ENCODE results near the gene STAB2.

STAB2 gene

DNA sequence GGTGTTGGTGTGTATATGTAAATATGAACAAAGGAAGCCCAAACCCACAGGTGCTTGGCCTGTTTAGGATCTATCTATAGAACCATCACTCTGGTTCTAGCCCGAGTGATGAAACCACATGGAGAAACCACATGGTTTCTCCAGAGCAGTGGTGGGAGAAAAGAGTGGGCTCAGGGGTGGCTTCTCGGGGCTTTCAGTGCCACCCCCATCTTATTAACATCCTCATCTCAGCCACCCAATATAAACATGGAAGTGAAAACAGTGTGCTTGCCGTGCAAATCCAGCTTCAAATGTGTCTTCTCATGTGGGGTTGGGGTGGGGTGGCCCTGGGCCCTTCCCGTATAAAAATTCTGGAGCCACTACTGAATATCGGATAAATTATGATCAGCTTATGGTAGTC, 109.0 kb downstream of the STAB2 start:
- no peak for DNase-seq

DNA sequence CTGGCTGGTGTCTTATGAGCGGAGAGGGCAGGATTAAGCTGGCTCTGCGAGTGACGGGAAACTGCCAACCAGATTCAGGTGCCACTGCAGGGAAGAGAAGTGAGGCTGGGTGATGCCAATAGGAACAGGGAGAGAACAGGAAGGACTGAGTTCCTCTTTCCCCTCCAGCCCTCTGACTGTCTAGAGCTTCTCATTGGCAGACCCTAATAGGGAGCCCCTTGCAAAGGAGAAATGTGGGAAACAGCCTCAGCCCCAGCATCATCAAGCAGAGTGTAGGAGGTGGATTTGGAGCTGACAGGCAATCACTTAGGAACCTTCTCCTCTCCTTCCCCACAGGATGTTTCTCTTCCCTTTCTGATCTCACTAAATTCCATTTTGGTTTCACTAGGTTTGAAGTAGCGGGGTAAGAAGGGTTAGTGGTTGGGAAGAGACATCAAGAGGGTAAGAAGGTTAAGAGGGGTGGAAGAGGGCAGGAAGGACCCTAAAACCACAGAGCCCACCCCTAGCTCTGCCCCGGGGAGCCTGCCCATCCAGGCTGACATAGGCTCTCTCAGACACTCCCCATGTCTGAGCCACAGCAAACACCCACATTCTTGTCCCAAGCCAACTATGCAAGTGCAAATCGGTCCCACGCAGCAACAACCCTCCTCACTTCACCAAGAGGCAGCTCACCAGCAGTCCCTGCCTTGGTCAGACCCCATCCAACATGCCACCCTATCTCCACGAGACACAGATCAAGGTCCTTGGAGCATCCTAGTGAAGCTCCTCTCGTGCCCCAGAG, 111.1 kb downstream of the STAB2 start:
- no peak for DNase-seq

DNA sequence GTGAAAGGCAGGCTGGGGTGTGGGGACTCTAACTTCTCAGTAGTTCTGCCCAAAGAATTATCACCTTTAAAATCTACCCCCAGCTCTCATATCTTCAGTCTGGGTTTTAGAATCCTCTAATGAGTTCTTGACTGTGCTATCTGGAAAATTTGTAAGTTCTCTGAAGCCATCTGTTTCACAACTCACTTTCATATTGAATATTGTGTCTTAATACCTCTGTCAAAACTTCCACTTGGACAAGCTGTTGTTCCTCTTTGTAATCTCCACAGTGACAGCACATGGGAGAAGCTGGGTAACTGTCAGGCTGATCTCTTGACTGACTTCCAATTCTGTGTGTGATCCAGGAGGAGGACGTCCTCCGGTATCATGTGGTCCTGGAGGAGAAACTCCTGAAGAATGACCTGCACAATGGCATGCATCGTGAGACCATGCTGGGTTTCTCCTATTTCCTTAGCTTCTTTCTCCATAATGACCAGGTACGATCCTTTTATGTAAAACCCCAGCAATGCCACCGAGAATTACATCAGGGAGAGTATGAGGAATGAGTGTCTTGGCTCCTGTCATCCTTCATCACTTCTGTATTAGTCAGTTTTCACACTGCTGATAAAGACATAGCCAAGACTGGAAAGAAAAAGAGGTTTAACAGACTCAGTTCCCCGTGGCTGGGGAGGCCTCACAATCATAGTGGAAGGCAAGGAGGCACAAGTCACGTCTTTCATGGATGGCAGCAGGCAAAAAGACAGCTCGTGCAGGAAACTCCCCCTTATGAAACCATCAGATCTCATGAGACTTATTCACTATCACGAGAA, 111.9 kb downstream of the STAB2 start:
- DNase-seq: no peak

DNA sequence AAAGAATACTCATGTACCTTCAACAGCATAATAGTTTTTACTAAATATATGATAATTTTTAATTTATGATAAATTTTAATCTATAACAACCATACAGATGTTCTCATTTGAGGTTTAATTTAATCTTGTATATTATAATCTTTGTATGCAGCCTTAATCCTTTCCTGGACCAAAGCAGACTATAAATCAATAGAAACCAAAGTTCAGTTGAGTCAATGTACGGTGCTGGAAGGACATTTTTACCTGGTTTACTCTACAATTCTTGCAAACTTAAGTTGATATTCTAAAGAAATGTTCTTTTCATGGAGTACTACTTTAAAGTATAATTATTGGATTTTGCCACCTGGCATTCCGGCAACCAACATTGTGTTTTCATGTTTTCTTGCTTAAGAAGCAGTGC, 118.0 kb downstream of the STAB2 start:
- DNase-seq: no peak

DNA sequence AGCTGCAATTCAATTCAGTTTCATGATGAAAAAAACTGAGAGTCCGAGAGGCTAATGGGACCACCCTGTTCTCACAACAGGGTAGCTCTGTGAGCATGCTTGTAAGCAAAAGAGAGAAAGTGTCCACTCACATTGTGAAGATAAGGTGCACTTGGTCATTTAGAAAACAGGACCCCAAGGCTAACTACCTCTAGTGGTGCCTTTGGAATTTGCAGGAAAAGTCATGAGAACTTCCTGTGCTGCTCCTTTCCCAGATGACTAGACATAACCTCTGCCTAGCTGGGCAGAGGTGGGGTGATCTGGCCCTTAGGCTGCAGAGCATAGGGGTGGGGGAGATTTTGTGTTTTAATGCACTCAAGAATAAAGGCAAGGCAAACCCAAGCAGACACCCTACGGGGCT, 118.9 kb downstream of the STAB2 start:
- no peak for DNase-seq

DNA sequence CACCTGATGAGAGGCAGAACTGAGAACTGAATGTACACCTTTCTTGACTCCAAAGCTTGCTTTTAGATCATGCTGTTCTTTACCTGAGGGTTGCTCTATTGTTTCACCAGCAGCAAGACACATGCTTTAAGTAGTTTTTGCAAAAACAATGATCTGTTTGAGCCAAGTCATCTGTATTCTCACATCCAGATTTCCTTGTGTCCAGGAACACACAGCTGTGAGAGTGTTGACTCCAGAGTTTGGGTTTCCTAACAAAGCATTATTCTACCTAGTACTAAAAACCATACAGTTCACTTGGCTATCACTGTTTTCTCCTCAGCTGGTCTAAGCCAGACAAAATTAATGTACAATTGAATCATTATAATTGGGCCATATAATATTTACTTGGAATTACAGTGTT, 120.4 kb downstream of the STAB2 start:
- DNase-seq: no peak

DNA sequence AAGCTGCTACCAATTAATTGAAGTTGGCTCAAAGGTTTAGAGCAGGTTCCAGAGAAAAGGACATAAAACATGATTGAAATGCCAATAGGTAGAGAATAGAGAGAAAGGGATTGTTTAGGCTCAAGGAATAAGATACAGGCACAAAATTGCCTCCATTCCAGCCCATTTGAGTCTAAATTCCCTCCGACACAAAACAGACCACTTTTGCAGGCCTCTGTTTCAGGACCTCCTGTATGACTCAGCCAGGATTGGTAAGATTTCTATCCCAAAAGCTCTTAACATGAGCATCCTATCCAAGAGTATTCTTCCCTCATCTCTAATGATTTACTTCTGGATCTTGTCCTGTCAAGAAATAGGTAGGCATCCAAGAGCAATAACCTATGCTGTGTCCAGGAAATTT, 123.5 kb downstream of the STAB2 start:
- no peak for DNase-seq

DNA sequence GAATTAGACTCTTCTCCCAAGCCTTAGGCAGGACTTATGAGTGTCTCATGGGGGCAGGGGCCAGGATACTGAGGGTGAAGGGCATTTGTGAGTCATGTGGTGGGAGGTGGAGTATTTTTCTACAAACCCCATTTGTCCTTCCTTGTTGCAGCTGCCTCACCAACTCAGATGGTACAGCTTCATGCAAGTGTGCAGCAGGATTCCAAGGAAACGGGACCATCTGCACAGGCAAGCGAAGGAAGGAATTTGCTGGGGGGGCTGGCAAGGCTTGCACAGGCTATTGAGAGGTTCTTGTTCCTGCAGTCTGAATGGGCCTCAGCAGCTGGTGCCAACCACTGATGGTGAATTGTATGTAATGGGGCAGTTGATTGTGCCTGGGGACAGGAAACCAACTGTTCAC, 125.1 kb downstream of the STAB2 start:
- no peak for DNase-seq

DNA sequence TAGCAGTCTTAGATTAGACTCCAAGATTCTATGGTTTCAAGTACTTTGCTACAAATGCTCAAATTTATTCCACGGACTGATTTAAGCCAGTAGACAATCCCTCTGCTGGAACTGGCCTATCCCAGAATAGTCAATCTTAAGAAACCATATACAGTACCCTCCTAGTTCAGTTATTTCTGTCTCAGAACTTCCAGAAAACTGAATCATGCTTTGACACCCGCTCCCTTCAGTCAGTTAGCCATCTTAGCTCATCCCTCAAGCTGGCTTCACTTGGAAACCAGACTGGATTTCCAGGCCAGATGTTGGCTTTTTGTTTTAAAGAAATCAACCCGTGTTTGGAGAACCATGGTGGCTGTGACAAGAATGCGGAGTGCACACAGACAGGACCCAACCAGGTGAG, 128.4 kb downstream of the STAB2 start:
- no peak for DNase-seq

DNA sequence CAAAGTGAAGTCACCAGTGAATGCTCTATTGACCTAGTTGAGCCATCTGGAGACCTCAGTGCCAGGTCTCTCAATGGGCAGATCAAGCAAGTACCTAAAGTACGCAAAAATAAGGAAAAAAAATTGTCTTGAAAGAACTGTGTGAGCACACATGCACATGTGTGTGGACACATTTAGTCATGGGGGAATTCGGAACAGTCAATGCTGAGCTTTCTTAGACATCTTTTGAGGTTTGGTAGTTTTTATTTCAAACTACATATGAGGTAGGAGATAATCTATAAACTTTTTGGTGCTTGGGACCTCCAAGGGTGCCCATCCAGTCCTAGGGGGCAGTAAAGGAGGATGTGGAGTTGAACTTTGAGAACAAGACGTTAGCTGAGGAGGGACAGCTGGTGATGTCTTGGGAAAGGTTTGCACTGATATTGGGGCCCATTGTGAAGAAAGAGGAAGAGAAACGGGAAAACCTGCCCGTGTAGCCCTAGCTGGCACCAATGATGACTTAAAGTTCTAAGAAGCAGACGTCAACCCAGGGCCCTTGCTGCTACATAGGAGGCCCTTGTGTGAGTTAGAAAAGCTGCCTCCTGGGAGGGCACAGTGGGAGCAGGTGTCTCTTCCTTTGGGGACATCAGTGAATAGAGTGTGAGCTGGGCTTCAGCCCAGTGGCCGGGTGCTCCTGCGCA, 129.6 kb downstream of the STAB2 start:
- no peak for DNase-seq

DNA sequence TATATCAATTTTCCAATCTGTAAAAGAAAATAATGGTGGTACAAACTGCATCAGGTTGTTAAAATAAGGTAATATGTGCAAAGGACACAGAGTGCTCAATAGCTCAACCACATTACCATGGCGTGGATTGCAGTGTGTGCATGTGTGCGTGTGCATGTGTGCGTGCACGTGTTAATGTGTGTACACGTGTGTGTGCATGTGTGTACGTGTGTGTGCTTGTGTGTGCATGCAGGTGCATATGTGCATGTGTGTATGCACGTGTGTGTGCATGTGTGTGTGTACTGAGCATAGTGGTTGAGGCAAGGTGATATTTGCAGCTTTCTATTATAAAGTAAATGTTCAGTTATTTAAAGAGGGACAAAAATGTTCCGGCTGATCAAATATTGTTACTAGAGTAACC, 138.3 kb downstream of the STAB2 start:
- DNase-seq: no peak

DNA sequence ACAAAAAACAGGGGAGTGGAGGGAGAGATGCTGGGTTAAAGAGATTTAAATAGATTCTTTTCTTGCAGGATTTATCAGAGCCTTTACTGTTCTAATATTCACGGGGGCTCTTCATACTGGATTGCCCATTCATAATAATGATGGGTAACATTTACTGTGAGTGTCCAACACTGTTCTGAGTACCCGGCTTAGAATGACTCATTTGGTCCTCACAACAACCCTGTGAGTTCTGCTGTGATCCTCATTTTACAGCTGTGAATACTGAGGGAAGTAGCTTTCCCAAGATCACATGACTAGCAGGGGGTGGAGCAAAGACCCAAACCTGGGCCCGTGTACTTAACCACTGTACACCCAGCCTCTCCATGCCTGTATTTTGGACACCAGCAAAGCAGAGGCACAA, 140.6 kb downstream of the STAB2 start:
- DNase-seq: no peak

DNA sequence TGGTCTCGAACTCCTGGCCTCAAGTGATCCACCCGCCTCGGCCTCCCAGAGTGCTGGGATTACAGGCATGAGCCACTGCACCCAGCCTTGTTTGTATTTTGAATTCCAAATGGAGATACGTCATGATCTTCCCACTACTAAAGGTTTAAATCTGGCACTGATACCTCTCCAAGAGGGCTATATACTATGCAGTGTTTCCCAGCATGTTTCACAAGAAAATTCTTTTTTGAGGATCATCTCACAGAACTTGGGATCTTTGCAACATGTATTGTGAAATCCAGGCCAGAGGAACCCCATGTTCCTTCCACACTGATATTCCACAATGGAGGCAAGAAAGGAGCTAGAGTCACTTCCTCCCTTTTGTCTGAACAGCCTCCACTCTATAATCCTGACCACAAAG, 141.2 kb downstream of the STAB2 start:
- DNase-seq: no peak

DNA sequence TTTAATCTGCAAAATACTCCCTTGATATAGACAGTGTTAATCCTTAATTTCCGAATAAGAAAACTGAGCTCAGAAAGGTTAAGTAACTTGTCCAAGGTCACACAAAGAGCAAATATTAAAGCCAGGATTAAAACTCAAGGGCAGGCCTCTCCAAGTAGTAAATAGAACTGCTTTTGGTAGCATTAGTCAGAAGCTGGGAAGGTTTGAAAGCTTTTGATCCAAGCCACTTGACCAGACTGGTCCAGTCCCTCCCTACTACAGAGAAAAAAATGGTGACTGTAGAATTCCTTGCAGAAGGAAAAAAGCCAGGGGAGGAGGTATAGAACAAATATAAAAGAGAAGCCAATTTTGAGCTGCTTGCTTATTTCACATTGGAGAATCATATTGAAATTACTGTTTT, 142.4 kb downstream of the STAB2 start:
- no peak for DNase-seq

DNA sequence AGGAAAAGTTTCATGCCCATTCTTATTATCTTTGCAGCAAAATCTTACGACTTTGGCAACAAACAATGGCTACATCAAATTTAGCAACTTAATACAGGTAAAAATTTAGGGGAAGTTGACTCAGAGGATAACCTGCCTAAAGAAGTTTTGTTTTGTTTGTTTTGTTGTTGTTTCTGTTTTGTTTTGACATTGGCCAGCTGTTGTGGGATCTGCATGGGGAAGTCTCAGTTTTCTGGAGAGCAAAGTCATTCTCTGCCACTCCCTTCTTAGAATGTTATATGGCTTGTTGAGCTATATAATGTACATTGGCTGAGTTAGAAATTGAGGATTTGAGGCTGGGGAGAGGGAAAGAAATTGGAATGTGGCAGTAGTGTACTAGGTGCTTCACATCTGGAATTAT, 144.5 kb downstream of the STAB2 start:
- DNase-seq: no peak

DNA sequence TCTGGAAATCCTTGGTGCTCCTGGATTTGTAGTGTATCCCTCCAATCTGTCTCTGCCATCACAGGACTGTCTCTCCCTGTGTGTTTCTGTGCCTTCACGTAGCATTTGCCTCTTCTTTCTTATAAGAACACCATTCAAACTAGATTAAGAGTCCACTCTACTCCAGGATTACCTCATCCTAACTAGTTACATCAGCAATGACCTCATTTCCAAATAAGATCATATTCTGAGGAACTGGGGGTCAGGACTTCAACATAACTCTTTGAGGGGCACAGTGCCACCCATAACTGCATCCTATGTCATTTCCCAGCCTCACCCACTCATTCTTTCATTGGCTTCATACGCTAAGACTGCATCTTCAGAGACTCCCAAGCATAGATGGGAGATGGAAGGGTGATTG, 147.8 kb downstream of the STAB2 start:
- no peak for DNase-seq

DNA sequence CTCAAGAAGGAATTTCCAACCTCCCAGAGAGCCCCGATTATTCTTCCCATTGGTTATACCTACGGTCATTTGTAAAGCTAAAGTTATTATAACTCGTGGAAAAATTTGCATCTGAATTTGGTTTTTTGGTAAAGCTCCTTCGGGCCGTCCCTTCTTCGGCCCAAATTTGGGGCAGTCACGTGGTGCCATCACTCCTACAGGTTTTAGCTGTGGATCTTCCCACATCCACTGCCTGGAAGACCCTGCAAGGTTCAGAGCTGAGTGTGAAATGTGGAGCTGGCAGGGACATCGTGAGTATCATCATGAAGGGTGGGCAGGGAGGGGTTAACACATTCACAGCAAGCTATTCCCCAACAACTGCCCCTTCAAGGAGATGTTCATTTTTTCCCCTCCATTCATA, 148.2 kb downstream of the STAB2 start:
- DNase-seq: no peak

DNA sequence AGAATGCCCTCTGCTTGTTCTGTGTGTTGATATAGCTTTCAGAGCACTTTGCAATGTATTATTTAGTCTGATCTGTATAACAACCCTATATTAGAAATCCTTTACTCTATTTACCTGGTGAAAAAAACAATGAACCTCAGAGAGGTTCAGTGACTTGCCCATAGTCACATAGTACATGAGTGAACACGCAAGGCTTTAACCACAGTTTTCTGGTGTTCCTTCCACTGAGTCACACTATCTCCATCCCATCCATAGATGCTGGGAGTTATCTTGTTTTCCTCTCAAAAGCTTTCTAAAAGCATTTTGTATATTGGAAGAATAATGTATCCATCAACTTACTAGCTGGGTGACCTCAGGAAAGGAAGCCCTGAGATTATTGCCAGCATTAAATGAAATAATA, 149.5 kb downstream of the STAB2 start:
- no peak for DNase-seq

DNA sequence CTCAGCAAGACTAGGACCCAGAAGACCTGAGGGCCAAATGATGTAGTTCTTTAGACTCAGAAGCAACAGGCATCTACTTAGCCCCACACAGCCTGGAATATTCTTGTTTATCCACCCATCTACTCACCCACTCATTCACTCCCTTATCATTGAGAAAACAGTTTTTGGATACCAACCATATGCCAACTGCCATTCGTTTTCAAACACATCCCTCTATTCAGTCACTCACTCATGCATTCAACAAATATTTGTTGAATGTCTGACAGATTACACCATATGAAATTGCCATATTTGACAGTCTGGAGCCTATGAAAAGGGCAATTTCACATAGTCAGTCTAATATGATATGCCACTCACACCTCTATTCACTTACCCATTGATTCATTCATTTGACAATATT, 150.8 kb downstream of the STAB2 start:
- no peak for DNase-seq

DNA sequence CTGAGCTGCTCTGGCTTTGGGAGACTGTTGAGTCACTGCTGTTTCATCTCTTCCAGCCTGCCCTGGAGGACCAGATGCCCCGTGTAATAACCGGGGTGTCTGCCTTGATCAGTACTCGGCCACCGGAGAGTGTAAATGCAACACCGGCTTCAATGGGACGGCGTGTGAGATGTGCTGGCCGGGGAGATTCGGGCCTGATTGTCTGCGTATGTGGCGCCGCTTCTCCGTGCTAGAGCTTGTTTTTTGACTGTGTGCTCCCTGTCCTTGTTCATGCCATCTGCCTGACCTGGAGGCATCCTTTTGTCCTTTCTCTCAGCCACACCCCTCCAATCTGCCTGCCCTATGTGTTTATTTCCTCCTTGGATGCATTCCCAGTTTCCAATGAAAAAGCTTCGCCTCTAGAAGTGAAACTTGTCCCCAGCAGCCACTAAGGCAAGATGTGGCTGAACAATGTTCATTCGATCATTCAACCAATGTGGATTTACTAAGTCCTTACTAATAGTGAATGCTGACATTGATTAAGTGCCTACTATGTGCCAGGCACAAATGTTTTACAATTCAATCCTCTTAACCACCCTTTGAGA, 155.4 kb downstream of the STAB2 start:
- DNase-seq: no peak

DNA sequence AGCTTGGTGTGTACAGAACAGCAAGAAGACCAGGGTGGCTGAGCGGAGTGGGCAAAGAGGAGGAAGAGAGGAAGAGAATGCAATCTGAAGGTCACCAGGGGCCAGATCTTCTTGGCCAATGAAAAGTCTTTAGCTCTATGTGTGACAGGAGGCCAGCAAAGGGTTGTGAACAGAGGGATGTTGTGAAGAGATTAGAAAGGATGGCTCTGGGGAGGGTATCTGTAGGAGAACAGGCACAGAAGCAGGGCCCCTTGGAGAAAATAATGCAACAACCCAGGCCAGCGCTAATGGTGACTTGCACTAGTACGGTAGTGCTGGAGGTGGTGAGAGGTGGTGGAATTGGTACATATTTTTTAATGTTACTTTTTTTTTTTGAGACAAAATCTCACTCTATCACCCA, 156.7 kb downstream of the STAB2 start:
- DNase-seq: no peak

DNA sequence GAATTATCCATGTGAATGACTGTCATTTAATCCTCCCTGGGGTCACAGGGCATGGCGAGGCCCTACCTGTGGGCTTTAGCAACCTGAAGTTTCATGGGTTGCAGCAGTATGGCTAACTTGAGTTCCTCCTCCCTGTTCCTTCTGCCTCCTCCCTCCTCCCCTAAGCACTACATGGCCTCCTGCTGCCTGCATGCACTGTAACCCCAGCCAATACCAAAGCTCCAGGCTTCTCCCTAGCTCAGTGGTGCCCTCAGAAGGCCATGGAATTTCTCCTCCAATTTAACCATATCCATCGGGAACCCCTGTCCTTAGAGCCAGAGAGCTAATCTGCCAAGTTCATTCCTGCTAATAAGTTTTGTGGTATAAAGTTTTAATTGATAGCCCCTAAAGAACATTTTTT, 158.9 kb downstream of the STAB2 start:
- DNase-seq: no peak

DNA sequence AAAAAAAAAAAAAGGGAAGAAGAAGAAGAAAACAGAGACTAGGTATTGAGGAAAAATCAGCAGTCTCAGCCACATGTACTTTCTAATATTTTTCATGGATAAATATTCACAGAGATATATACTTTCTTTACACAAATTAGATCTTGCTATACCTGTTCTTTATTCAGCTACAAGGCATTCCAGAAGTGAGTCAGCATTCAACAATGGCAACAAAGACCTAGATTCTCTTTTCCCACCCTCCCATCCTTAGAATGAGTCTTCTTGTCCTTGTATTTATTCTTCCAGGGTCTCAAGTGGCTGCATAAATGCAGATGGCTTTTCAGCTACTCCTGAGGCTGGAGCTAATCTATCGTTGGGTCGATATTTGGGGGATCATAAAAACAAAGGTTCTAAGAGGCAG, 160.9 kb downstream of the STAB2 start:
- no peak for DNase-seq

DNA sequence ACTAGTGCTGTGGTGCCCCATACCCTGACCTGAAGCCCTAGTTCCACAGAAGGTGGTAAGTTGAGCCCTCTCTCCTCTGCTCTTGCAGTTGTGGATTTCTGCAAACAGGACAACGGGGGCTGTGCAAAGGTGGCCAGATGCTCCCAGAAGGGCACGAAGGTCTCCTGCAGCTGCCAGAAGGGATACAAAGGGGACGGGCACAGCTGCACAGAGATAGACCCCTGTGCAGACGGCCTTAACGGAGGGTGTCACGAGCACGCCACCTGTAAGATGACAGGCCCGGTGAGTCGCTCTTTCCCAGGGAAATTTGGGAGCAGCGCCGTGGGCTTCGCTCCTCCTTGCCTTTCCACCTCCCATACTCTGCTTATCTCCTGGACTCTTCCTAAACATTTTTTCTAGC, 161.8 kb downstream of the STAB2 start:
- no peak for DNase-seq

Data from activated gamma-delta T cell (primary cell).